ENCODE results near the gene SPINK9.

- TF ChIP-seq CTCF (IDR thresholded peaks at IDR 0.05) (no peak), EP300 (IDR thresholded peaks at IDR 0.05) (no peak), JUN (IDR thresholded peaks at IDR 0.05) (no peak), MYC (IDR thresholded peaks at IDR 0.05; ENCODE audit: borderline replicate concordance, low read length) (no peak), TP53 (CRISPR knock-in tag; IDR thresholded peaks at IDR 0.05) (no peak), SMC3 (IDR thresholded peaks at IDR 0.05) (no peak)
These were observed 12.3 kb downstream of the SPINK9 start for GRCh38 chr5:148347706-148348105.

Measured in A549 (cell line).